ENCODE results near the gene DROSHA.

DNA sequence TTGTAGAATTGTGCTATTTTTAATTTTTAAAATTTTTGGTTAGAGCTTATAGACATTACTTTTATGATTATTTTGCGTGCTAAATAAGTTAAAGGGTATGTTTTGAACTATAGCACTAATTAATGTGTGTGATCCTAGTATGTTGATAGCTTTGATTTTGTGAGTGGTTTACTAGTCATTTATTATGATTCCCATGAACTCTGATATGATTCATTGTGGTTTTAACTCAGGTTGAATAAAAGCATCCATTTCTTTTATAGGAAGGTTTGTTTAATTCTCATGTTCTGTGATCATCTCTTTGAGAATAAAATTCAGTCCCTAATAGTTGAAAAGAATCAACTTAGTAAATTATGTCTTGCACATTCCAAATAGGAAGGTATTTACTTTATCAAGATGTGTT is 22.7 kb upstream of the DROSHA start:
- TF ChIP-seq RAD21 (IDR thresholded peaks at IDR 0.05; ENCODE audit: low read length) (no peak), ELK1 (IDR thresholded peaks at IDR 0.05; ENCODE audit: borderline replicate concordance, low read depth, low read length) (no peak), POLR2A (IDR thresholded peaks at IDR 0.05; ENCODE audit: low read depth, low read length) (no peak)
- TF ChIP-seq, protein P1, sequence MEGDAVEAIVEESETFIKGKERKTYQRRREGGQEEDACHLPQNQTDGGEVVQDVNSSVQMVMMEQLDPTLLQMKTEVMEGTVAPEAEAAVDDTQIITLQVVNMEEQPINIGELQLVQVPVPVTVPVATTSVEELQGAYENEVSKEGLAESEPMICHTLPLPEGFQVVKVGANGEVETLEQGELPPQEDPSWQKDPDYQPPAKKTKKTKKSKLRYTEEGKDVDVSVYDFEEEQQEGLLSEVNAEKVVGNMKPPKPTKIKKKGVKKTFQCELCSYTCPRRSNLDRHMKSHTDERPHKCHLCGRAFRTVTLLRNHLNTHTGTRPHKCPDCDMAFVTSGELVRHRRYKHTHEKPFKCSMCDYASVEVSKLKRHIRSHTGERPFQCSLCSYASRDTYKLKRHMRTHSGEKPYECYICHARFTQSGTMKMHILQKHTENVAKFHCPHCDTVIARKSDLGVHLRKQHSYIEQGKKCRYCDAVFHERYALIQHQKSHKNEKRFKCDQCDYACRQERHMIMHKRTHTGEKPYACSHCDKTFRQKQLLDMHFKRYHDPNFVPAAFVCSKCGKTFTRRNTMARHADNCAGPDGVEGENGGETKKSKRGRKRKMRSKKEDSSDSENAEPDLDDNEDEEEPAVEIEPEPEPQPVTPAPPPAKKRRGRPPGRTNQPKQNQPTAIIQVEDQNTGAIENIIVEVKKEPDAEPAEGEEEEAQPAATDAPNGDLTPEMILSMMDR (conservative IDR thresholded peaks at IDR 0.05; ENCODE audit: low read depth, low read length): no peak
